HepG2 (cell line): ENCODE measurements around the gene EPB41L5. TPM values are rescaled to one million over a fixed set of nuclear protein-coding genes. Genes with fewer than 3 reads are reported as not detected.

Source experiments
- AGO1 ChIP-seq: fragments of 200-400 bp; formaldehyde crosslinking; IDR thresholded peaks from 2 replicates; pipeline ENCODE4 v1.6.1; 2017; ENCODE audit warnings: mild to moderate bottlenecking, low read depth, low read length, moderate library complexity; ENCODE audit not compliant: poor library complexity, severe bottlenecking
- GLI4 ChIP-seq: sonication (generic); formaldehyde crosslinking; IDR thresholded peaks from 2 replicates; pipeline ENCODE4 v1.5.1; 2020; ENCODE audit warnings: missing genetic modification reagents, mild to moderate bottlenecking, moderate library complexity, borderline replicate concordance
- HNRNPLL ChIP-seq: fragments of 200-400 bp; formaldehyde crosslinking; IDR thresholded peaks from 2 replicates; pipeline ENCODE4 v1.6.1; 2017; ENCODE audit warnings: mild to moderate bottlenecking, low read depth, low read length; ENCODE audit not compliant: poor library complexity, severe bottlenecking
- IRX3 ChIP-seq: sonication (generic); formaldehyde crosslinking; IDR thresholded peaks from 2 replicates; pipeline ENCODE4 v1.8.1; 2023; ENCODE audit warnings: mild to moderate bottlenecking, low read depth, missing genetic modification reagents, borderline replicate concordance
- KAT7 ChIP-seq: IDR thresholded peaks from 2 replicates; pipeline ENCODE4 v1.6.1; 2018; ENCODE audit warnings: borderline replicate concordance, missing compliant biosample characterization
- NR3C1 ChIP-seq: sonication (generic); formaldehyde crosslinking; IDR thresholded peaks from 2 replicates; pipeline ENCODE4 v1.4.0; 2020; ENCODE audit warnings: missing genetic modification reagents
- RFX1 ChIP-seq: fragments of 450-650 bp; IDR thresholded peaks from 2 replicates; pipeline ENCODE4 v1.6.1; 2017
- RFXAP ChIP-seq: sonication (generic); formaldehyde crosslinking; IDR thresholded peaks from 2 replicates; pipeline ENCODE4 v1.4.0; 2020; ENCODE audit warnings: missing genetic modification reagents, borderline replicate concordance
- RXRA ChIP-seq: sonication (generic); formaldehyde crosslinking; IDR thresholded peaks from 2 replicates; pipeline ENCODE4 v1.5.1; 2020; ENCODE audit warnings: missing genetic modification reagents
- RXRB ChIP-seq: IDR thresholded peaks from 2 replicates; pipeline ENCODE4 v1.6.1; 2016; ENCODE audit warnings: borderline replicate concordance, missing genetic modification reagents, missing compliant biosample characterization
- SNRNP70 ChIP-seq: fragments of 200-400 bp; formaldehyde crosslinking; IDR thresholded peaks from 2 replicates; pipeline ENCODE4 v1.6.1; 2017; ENCODE audit warnings: mild to moderate bottlenecking, low read depth, low read length, moderate library complexity
- ZBTB7A ChIP-seq: sonication (generic); formaldehyde crosslinking; IDR thresholded peaks from 2 replicates; pipeline ENCODE4 v1.8.0; 2022; ENCODE audit warnings: mild to moderate bottlenecking, missing genetic modification reagents
- ZNF180 ChIP-seq: sonication (generic); formaldehyde crosslinking; IDR thresholded peaks from 2 replicates; pipeline ENCODE4 v1.4.0; 2020; ENCODE audit warnings: low read depth, missing genetic modification reagents, borderline replicate concordance
- ZNF256 ChIP-seq: sonication (generic); formaldehyde crosslinking; conservative IDR thresholded peaks from 2 replicates; pipeline ENCODE4 v1.4.0; 2020; ENCODE audit warnings: missing genetic modification reagents
- ZNF430 ChIP-seq: sonication (generic); formaldehyde crosslinking; IDR thresholded peaks from 2 replicates; pipeline ENCODE4 v1.9.0; 2021; ENCODE audit warnings: mild to moderate bottlenecking, missing genetic modification reagents
- ZNF678 ChIP-seq: sonication (generic); formaldehyde crosslinking; IDR thresholded peaks from 2 replicates; pipeline ENCODE4 v1.4.0; 2020; ENCODE audit warnings: mild to moderate bottlenecking, missing genetic modification reagents
- polyA plus RNA-seq, 8 experiments: library from polyadenylated mRNA; depleted of rRNA in 3 of 8; stranded (reverse) in 7 of 8; unstranded in 1 of 8; fragments of >200 nt; fragmentation: Illumina TruSeq in 4 of 8; extraction: Trizol in 4 of 8; gene quantifications; 2 replicates each; pipeline versions ENCODE4 v1.2.1 to v1.2.3, GENCODE V29; 2011 to 2016; ENCODE audit warnings: low read depth in 4 of 8, missing spikeins in 1 of 8, mixed read lengths in 1 of 8; ENCODE audit not compliant: insufficient read depth in 1 of 8
- total RNA-seq, 5 experiments: library from RNA; depleted of rRNA; stranded (reverse); fragments of >200 nt; fragmentation: Illumina TruSeq; extraction: Trizol; gene quantifications; 2 replicates each; pipeline ENCODE4 v1.2.3, GENCODE V29; 2016; ENCODE audit warnings: low read depth in 1 of 5
- TF ChIP-seq, protein P1 (sequence below): IDR thresholded peaks from 2 replicates; pipeline ENCODE4 v1.6.1; 2016; ENCODE audit warnings: missing genetic modification reagents, missing compliant biosample characterization
- TF ChIP-seq, protein P2 (sequence below): IDR thresholded peaks from 2 replicates; pipeline ENCODE4 v1.6.1; 2012; ENCODE audit warnings: inconsistent platforms
- TF ChIP-seq, protein P3 (sequence below): sonication (generic); formaldehyde crosslinking; IDR thresholded peaks from 2 replicates; pipeline ENCODE4; 2020; ENCODE audit warnings: missing genetic modification reagents, mild to moderate bottlenecking, borderline replicate concordance
- TF ChIP-seq, protein P4 (sequence below): sonication (generic); formaldehyde crosslinking; IDR thresholded peaks from 2 replicates; pipeline ENCODE4 v1.5.0; 2020; ENCODE audit warnings: mild to moderate bottlenecking, missing genetic modification reagents
- TF ChIP-seq, protein P5 (sequence below): sonication (generic); formaldehyde crosslinking; IDR thresholded peaks from 2 replicates; pipeline ENCODE4 v1.9.0; 2021; ENCODE audit warnings: missing genetic modification reagents, mild to moderate bottlenecking, borderline replicate concordance

Gene EPB41L5
- total and polyA plus RNA-seq, 2 of the 13 experiments (the other 11 are each of a cell fraction or from before 2014, with no cell fraction given) = 40.5 to 47.5 TPM

DNA sequence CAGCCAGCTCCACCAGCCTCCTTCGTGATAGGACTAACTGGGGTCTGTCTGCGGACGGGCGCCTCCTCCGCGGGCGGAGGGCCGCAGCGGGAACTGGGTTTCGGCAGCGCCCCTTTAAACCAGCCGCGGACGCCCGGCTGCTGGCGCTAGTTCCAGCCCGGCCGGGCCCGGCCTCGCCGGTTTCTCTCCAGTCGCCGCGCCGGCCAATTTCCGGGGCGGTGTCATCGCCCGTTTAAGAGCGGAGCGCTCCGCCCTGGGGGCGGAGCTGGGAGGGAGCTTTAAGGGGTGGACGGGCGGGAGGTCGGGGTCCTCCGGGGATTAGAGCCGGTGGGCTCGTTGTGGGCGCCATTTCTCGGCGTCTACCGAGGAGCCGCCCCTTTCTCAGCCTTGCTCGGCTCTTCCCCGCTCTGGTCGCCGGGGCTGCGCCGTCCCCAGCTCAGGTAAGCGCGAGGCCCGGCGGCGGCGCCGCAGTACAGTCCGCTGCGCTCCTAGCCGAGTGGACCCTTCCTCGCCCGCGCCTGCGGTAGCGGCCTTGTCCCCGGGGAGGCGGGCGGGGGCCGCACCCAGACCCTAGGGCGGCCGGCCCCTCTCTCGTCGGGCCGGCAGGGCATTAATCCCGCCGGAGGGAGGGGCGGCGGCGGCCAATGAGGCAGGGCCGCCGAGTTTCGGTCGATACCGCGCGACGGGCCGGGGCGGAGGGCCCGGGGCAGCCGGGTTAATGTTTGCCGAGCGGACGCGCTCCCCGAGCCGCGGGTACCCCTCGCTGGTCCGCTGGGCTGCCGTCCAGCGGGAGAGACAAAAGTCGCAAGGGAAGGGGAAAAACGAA, at the start of gene EPB41L5 (continued):
- TF ChIP-seq HNRNPLL (peak; percentile 93), AGO1 (peak; percentile 56), RFX1 (no peak), ZNF678 (CRISPR knock-in tag) (peak; percentile 82; the same call in 1 of the 2 replicates), RXRB (CRISPR knock-in tag) (peak; percentile 63), ZBTB7A (CRISPR knock-in tag) (peak; percentile 97), SNRNP70 (no peak), GLI4 (CRISPR knock-in tag) (peak; percentile 90; the same call in 1 of the 2 replicates), KAT7 (peak; percentile 90), ZNF430 (CRISPR knock-in tag) (peak; percentile 91), RXRA (CRISPR knock-in tag) (peak; percentile 78), IRX3 (CRISPR knock-in tag) (no peak), NR3C1 (CRISPR knock-in tag) (no peak), ZNF256 (CRISPR knock-in tag) (peak; percentile 49; the same call in 1 of the 2 replicates), ZNF180 (CRISPR knock-in tag) (no peak), RFXAP (peak; percentile 94)
- TF ChIP-seq, protein P1, sequence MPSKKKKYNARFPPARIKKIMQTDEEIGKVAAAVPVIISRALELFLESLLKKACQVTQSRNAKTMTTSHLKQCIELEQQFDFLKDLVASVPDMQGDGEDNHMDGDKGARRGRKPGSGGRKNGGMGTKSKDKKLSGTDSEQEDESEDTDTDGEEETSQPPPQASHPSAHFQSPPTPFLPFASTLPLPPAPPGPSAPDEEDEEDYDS = peak; percentile 99
- TF ChIP-seq, protein P2, sequence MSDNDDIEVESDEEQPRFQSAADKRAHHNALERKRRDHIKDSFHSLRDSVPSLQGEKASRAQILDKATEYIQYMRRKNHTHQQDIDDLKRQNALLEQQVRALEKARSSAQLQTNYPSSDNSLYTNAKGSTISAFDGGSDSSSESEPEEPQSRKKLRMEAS = peak; percentile 90
- TF ChIP-seq, protein P3, sequence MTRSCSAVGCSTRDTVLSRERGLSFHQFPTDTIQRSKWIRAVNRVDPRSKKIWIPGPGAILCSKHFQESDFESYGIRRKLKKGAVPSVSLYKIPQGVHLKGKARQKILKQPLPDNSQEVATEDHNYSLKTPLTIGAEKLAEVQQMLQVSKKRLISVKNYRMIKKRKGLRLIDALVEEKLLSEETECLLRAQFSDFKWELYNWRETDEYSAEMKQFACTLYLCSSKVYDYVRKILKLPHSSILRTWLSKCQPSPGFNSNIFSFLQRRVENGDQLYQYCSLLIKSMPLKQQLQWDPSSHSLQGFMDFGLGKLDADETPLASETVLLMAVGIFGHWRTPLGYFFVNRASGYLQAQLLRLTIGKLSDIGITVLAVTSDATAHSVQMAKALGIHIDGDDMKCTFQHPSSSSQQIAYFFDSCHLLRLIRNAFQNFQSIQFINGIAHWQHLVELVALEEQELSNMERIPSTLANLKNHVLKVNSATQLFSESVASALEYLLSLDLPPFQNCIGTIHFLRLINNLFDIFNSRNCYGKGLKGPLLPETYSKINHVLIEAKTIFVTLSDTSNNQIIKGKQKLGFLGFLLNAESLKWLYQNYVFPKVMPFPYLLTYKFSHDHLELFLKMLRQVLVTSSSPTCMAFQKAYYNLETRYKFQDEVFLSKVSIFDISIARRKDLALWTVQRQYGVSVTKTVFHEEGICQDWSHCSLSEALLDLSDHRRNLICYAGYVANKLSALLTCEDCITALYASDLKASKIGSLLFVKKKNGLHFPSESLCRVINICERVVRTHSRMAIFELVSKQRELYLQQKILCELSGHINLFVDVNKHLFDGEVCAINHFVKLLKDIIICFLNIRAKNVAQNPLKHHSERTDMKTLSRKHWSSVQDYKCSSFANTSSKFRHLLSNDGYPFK = peak; percentile 71; the same call in 1 of the 2 replicates
- TF ChIP-seq, protein P4, sequence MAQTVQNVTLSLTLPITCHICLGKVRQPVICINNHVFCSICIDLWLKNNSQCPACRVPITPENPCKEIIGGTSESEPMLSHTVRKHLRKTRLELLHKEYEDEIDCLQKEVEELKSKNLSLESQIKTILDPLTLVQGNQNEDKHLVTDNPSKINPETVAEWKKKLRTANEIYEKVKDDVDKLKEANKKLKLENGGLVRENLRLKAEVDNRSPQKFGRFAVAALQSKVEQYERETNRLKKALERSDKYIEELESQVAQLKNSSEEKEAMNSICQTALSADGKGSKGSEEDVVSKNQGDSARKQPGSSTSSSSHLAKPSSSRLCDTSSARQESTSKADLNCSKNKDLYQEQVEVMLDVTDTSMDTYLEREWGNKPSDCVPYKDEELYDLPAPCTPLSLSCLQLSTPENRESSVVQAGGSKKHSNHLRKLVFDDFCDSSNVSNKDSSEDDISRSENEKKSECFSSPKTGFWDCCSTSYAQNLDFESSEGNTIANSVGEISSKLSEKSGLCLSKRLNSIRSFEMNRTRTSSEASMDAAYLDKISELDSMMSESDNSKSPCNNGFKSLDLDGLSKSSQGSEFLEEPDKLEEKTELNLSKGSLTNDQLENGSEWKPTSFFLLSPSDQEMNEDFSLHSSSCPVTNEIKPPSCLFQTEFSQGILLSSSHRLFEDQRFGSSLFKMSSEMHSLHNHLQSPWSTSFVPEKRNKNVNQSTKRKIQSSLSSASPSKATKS (CRISPR knock-in tag) = peak; percentile 89
- TF ChIP-seq, protein P5, sequence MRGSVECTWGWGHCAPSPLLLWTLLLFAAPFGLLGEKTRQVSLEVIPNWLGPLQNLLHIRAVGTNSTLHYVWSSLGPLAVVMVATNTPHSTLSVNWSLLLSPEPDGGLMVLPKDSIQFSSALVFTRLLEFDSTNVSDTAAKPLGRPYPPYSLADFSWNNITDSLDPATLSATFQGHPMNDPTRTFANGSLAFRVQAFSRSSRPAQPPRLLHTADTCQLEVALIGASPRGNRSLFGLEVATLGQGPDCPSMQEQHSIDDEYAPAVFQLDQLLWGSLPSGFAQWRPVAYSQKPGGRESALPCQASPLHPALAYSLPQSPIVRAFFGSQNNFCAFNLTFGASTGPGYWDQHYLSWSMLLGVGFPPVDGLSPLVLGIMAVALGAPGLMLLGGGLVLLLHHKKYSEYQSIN (CRISPR knock-in tag) = no peak
